ENCODE results near the gene PLA2G4C. TPM values are rescaled to one million over a fixed set of nuclear protein-coding genes. Genes with fewer than 3 reads are reported as not detected.

Gene PLA2G4C
- total RNA-seq, 1 donor from 2014 or later, result 1.1 TPM

DNA sequence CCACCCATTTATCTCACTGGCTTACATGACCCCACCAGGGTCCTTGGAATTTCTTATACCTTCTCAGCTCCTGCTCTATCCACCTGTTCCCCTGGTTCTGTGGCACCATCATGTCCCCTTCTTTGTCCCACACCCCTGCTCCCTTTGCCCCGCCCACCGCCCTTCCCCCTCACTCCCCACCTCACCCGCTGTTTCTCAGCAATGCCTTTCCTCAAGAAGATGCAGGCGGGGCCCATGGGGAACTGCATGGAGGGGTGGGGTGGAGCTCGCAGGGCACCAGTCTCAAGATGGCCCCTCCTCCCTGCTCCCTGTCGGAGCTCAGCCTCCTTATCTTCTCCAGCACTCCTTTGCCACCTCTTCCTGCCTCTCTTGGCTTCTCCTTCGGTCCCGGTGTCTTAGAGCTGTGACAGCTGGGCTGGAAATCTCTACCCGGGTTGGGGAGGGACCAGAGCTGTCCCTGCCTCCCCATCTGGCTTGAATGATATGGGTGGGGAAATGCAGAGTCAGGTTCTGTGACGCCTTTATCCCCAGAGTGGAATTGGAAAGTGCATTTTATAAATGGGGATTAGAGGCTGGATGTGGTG lies 66.8 kb downstream of the PLA2G4C start, which contains the start of gene CABP5:
Gene CABP5, minus strand, starts transcription at position 405 of the 584 bp plus-strand sequence. Its CDS starts 157 bp downstream, at position 248.
- TF ChIP-seq, protein P1, sequence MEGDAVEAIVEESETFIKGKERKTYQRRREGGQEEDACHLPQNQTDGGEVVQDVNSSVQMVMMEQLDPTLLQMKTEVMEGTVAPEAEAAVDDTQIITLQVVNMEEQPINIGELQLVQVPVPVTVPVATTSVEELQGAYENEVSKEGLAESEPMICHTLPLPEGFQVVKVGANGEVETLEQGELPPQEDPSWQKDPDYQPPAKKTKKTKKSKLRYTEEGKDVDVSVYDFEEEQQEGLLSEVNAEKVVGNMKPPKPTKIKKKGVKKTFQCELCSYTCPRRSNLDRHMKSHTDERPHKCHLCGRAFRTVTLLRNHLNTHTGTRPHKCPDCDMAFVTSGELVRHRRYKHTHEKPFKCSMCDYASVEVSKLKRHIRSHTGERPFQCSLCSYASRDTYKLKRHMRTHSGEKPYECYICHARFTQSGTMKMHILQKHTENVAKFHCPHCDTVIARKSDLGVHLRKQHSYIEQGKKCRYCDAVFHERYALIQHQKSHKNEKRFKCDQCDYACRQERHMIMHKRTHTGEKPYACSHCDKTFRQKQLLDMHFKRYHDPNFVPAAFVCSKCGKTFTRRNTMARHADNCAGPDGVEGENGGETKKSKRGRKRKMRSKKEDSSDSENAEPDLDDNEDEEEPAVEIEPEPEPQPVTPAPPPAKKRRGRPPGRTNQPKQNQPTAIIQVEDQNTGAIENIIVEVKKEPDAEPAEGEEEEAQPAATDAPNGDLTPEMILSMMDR (IDR thresholded peaks at IDR 0.05; ENCODE audit: insufficient read depth, low read length, severe bottlenecking), result no peak
- FAIRE-seq (no peak), DNase-seq (ENCODE audit: low read depth) (no peak)
- Histone ChIP-seq H3K4me3 (ENCODE audit: low read depth, low read length) (no peak within 1 kb of the TSS), H3K36me3 (ENCODE audit: control insufficient read depth, insufficient read depth, low read length) (no peaks in the 10 kb centered on the region), H3K27me3 (ENCODE audit: control insufficient read depth, insufficient read depth, low read length) (no peaks in the 10 kb centered on the region)

DNA sequence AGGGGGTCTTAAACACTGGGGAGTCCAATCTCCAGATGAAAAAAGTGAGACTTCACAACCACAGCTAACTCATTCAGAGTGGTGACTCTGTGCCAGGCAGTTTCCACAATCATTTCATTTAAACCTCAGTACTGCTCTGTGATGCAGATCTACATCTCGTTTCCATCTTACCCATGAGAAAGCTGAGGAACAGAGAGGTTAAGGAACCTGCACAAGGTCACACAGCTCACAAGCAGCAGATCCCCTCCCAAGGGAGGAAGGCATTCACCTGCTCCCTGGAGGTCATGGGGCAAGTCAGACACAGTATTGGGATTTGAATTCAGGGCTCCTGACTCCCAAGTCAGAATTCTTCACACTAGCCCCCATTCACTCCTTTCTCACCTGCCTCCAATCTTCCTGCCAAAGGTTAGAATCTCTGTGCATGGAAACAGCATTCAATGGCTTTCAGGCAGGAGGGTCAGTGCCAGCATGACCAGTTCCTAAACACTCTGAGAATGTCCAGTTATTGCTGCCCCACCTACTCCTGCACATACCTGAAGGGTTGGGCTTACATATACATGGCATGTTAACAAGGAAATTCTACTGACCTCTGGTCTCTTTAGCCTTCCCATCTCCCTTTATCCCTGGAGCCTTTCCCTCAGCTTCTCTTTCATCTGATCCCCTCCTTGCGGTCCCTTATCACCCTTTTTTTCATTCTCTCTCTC lies 68.6 kb downstream of the PLA2G4C start:
- no peaks in the 10 kb centered on the region for H3K27me3 ChIP-seq (ENCODE audit: control insufficient read depth, insufficient read depth, low read length)
- H3K4me3 ChIP-seq (ENCODE audit: low read depth, low read length), result no peak overlapping the region
- TF ChIP-seq, protein P1 (IDR thresholded peaks at IDR 0.05; ENCODE audit: insufficient read depth, low read length, severe bottlenecking), result no peak
- DNase-seq (ENCODE audit: low read depth), result no peak
- H3K36me3 ChIP-seq (ENCODE audit: control insufficient read depth, insufficient read depth, low read length), result no peaks in the 10 kb centered on the region
- FAIRE-seq, result no peak

DNA sequence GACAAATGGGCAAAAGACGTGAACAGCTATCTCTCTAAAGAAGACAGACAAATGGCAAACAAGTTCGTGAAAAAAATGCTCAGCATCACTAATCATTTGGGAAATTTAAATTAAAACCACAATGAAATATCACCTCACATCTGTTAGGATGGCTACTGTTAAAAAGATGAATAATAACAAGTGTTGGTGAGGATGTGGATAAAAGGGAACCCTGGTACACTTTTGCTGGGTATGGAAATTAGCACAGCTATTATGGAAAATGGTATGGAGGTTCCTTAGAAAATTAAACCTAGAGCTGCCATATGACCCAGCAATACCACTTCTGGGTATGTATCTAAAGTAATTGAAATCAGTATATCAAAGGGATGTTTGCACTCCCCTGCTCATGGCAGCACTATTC lies 73.9 kb downstream of the PLA2G4C start:
- FAIRE-seq (no peak), DNase-seq (ENCODE audit: low read depth) (no peak)
- TF ChIP-seq, protein P1 (IDR thresholded peaks at IDR 0.05; ENCODE audit: insufficient read depth, low read length, severe bottlenecking), result no peak
- no peaks in the 10 kb centered on the region for H3K36me3 ChIP-seq (ENCODE audit: control insufficient read depth, insufficient read depth, low read length)
- H3K27me3 ChIP-seq (ENCODE audit: control insufficient read depth, insufficient read depth, low read length), result no peaks in the 10 kb centered on the region
- H3K4me3 ChIP-seq (ENCODE audit: low read depth, low read length), result no peak overlapping the region

DNA sequence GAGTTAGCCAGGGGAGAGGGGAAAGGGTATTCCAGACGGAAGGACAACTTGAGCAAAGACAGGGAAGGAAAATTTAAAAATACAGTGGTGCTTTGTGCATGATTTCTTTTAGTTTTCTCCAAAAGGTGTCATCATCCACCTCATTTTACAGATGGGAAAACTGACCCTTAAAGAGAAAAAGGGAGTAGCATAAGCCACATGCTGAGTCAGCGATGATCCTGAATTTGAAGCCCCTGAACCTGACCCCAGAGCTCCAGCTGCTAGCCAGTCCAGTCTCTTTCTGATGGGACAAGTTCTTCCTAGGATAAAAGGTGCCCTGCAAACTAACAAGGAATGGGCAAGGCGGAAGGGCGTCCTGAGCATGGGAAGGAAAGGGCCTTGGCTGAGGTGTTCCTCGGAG lies 77.0 kb downstream of the PLA2G4C start:
- Histone ChIP-seq H3K27me3 (ENCODE audit: control insufficient read depth, insufficient read depth, low read length) (no peaks in the 10 kb centered on the region), H3K36me3 (ENCODE audit: control insufficient read depth, insufficient read depth, low read length) (no peaks in the 10 kb centered on the region), H3K4me3 (ENCODE audit: low read depth, low read length) (no peak overlapping the region)
- no peak for FAIRE-seq
- DNase-seq (ENCODE audit: low read depth), result no peak
- TF ChIP-seq, protein P1 (IDR thresholded peaks at IDR 0.05; ENCODE audit: insufficient read depth, low read length, severe bottlenecking), result no peak

DNA sequence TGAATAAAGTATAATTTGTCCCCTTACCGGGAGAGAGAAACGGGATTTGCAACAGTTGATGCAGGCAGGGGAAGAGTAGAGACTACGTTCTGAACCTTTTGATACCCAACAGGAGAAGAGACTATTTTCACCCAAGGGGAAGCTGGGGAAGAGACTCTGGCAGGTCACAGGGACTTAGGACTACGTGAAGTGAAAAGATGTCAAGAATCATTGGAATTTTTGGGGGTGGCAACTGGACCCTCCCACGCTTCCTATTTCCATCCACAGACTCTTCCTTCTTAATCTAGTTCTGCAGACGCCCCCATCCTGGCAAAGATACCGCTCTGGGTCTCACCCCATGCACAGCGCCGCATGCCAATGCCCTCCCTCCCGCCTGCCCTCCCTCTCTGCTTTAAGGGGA lies 80.5 kb downstream of the PLA2G4C start:
- H3K36me3 ChIP-seq (ENCODE audit: control insufficient read depth, insufficient read depth, low read length), result no peaks in the 10 kb centered on the region

More for the DNA sequence above, 80.5 kb downstream of the PLA2G4C start:
- FAIRE-seq, result no peak
- TF ChIP-seq, protein P1 (IDR thresholded peaks at IDR 0.05; ENCODE audit: insufficient read depth, low read length, severe bottlenecking), result no peak
- DNase-seq (ENCODE audit: low read depth), result no peak
- Histone ChIP-seq H3K4me3 (ENCODE audit: low read depth, low read length) (no peak overlapping the region), H3K27me3 (ENCODE audit: control insufficient read depth, insufficient read depth, low read length) (no peaks in the 10 kb centered on the region)
